ENCODE measurements around the gene AATF. TPM values are rescaled to one million over a fixed set of nuclear protein-coding genes. Genes with fewer than 3 reads are reported as not detected.

Gene AATF
- polyA plus RNA-seq, 2 of the 4 experiments (the other 2 are of a cell fraction) = 51.9 to 120 TPM

DNA sequence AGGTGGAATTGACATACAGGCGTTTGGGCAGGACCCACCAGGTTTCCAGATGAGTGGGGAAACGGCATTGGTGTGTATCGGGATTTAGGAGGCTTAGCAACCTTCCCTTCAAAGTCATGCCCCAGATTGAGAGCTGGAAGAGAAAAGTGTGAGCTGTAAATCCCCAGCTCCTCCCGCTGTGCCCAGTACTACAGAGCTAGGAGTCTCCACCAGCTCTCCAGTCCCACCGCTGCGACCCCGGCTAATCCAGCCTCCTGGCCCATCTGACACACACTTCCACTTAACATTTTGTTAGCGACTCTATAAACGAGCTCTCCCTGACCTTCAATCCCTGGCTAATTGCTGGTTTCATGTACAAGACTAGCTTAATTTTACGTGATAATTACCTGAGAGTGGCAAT lies 41.3 kb upstream of the AATF start:
- ChIA-PET CTCF (interaction anchor here (0.9 kb wide), 2 partner anchors 34 to 84 kb away, joined by 3 read pairs; no protein-coding TSS in a partner anchor), POLR2A (interaction anchor here (1.2 kb wide), 1 partner anchor 14 kb away, joined by 3 read pairs; no protein-coding TSS in a partner anchor)
- no peak overlapping the region for H3K4me3 ChIP-seq
- TF ChIP-seq MAX (IDR thresholded peaks at IDR 0.05) = no peak
- no peak for TF ChIP-seq FOSL2 (IDR thresholded peaks at IDR 0.05)
- no peak for TF ChIP-seq FOSL2 (CRISPR knock-in tag; IDR thresholded peaks at IDR 0.05)
- TF ChIP-seq KDM5A (IDR thresholded peaks at IDR 0.05) = no peak
- no peak for TF ChIP-seq CHD2 (IDR thresholded peaks at IDR 0.05; ENCODE audit: low read length, partially characterized antibody)
- TF ChIP-seq NPAS2 (CRISPR knock-in tag; IDR thresholded peaks at IDR 0.05; ENCODE audit: borderline replicate concordance) = no peak
- TF ChIP-seq RCOR1 (IDR thresholded peaks at IDR 0.05; ENCODE audit: low read depth, low read length) = no peak
- TF ChIP-seq HDAC2 (IDR thresholded peaks at IDR 0.05) = no peak
- no peak for TF ChIP-seq USF2 (IDR thresholded peaks at IDR 0.05)
- no peak for TF ChIP-seq EHMT2 (IDR thresholded peaks at IDR 0.05; ENCODE audit: low read depth)
- TF ChIP-seq NFE2L2 (conservative IDR thresholded peaks at IDR 0.05; ENCODE audit: low read length) = no peak
- H3K4me2 ChIP-seq = no peak overlapping the region
- FAIRE-seq (no peak), DNase-seq (ENCODE audit: low read depth in 1 of 2, low spot score in 1 of 2) (no peak), ATAC-seq (no peak)
- WGBS (ENCODE audit: missing lambda C conversion rate) = 76% methylated on average over 10 of the region's 10 CpGs
- no peaks in the 10 kb centered on the region for H3K4me1 ChIP-seq
- H3K9me3 ChIP-seq = no peaks in the 10 kb centered on the region
- no peak overlapping the region for H3K27ac ChIP-seq

GRCh38 chr17:36910513-36910912 lies 38.2 kb upstream of the AATF start:
- WGBS (ENCODE audit: missing lambda C conversion rate) = 53% methylated on average over 5 of the region's 5 CpGs
- H3K4me2 ChIP-seq = no peak overlapping the region
- no peak overlapping the region for H3K4me3 ChIP-seq
- POLR2A ChIA-PET = no interaction called here
- no peak for FAIRE-seq
- no peak overlapping the region for H3K27ac ChIP-seq
- CTCF ChIA-PET = interaction anchor here (0.7 to 2.6 kb wide), 5 partner anchors 9 to 281 kb away, joined by 3 to 10 read pairs (median 5); no protein-coding TSS in a partner anchor
- H3K4me1 ChIP-seq = no peaks in the 10 kb centered on the region
- TF ChIP-seq KDM1A (IDR thresholded peaks at IDR 0.05; ENCODE audit: low read depth) (peak; percentile 21; the same call in 1 of the 2 replicates), MAX (IDR thresholded peaks at IDR 0.05) (no peak)
- no peak for ATAC-seq
- no peak for DNase-seq (ENCODE audit: low read depth in 1 of 2, low spot score in 1 of 2)
- H3K9me3 ChIP-seq = no peaks in the 10 kb centered on the region

- no peak for ATAC-seq
- ChIA-PET CTCF (interaction anchor here (1.3 to 2.0 kb wide), 3 partner anchors 20 to 281 kb away, joined by 4 to 5 read pairs (median 5); no protein-coding TSS in a partner anchor), POLR2A (no interaction called here)
- FAIRE-seq = no peak
- 54% methylated on average over 3 of the region's 3 CpGs for WGBS (ENCODE audit: missing lambda C conversion rate)
- no peaks in the 10 kb centered on the region for H3K9me3 ChIP-seq
- H3K27ac ChIP-seq = no peak overlapping the region
- TF ChIP-seq, protein P1, sequence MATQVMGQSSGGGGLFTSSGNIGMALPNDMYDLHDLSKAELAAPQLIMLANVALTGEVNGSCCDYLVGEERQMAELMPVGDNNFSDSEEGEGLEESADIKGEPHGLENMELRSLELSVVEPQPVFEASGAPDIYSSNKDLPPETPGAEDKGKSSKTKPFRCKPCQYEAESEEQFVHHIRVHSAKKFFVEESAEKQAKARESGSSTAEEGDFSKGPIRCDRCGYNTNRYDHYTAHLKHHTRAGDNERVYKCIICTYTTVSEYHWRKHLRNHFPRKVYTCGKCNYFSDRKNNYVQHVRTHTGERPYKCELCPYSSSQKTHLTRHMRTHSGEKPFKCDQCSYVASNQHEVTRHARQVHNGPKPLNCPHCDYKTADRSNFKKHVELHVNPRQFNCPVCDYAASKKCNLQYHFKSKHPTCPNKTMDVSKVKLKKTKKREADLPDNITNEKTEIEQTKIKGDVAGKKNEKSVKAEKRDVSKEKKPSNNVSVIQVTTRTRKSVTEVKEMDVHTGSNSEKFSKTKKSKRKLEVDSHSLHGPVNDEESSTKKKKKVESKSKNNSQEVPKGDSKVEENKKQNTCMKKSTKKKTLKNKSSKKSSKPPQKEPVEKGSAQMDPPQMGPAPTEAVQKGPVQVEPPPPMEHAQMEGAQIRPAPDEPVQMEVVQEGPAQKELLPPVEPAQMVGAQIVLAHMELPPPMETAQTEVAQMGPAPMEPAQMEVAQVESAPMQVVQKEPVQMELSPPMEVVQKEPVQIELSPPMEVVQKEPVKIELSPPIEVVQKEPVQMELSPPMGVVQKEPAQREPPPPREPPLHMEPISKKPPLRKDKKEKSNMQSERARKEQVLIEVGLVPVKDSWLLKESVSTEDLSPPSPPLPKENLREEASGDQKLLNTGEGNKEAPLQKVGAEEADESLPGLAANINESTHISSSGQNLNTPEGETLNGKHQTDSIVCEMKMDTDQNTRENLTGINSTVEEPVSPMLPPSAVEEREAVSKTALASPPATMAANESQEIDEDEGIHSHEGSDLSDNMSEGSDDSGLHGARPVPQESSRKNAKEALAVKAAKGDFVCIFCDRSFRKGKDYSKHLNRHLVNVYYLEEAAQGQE (IDR thresholded peaks at IDR 0.05) = no peak
- TF ChIP-seq EP300 (IDR thresholded peaks at IDR 0.05) (no peak), CTCF (IDR thresholded peaks at IDR 0.05) (no peak), POLR2AphosphoS2 (conservative IDR thresholded peaks at IDR 0.05; ENCODE audit: low read length) (no peak), JUNB (IDR thresholded peaks at IDR 0.05) (no peak), KDM5A (IDR thresholded peaks at IDR 0.05) (no peak), PHF8 (IDR thresholded peaks at IDR 0.05; ENCODE audit: borderline replicate concordance, low read depth) (no peak), USF2 (IDR thresholded peaks at IDR 0.05) (no peak)
- no peaks in the 10 kb centered on the region for H3K4me1 ChIP-seq
- H3K4me3 ChIP-seq = no peak overlapping the region
- no peak overlapping the region for H3K4me2 ChIP-seq
- DNase-seq (ENCODE audit: low read depth in 1 of 2, low spot score in 1 of 2) = no peak
Observed at GRCh38 chr17:36911001-36911400, 37.8 kb upstream of the AATF start.
